Adrenal gland (tissue), 12 donors: ENCODE results near the gene DOK6. TPM values are rescaled to one million over a fixed set of nuclear protein-coding genes. Genes with fewer than 3 reads are reported as not detected.
"Not testable (repeated sequence)": the region's sequence is repeated elsewhere in the genome, so short reads cannot be mapped to it uniquely, and the experiment has no call there.

Source experiments
- DNase-seq, 7 donors: peaks; one replicate each; pipeline ENCODE4 v3.0.0-alpha.2; 2019 to 2020
- H3K27ac ChIP-seq, 5 donors: fragments of 200-600 bp; sonication (generic) in 4 of 5; 1 replicate in 3 of 5; 2 replicates in 2 of 5; pipeline versions ENCODE4 v1.5.1 to v1.8.0; 2016 to 2020; ENCODE audit warnings: mild to moderate bottlenecking in 1 of 5
- H3K27me3 ChIP-seq: fragments of 200-600 bp; 2 replicates; pipeline ENCODE4 v1.8.0; 2021
- H3K36me3 ChIP-seq, 2 donors: fragments of 200-600 bp; replicated peaks in 1 of 2; 1 replicate in 1 of 2; 2 replicates in 1 of 2; pipeline versions ENCODE4 v1.5.1 to v1.8.0; 2018 to 2022
- H3K4me1 ChIP-seq, 2 donors: fragments of 200-600 bp; replicated peaks in 1 of 2; 1 replicate in 1 of 2; 2 replicates in 1 of 2; pipeline versions ENCODE4 v1.5.1 to v1.8.0; 2018 to 2021
- H3K4me3 ChIP-seq, 4 donors: fragments of 200-600 bp; sonication (generic) in 3 of 4; one replicate each; pipeline ENCODE4 v1.5.1; 2016 to 2018
- H3K9me3 ChIP-seq, 3 donors: fragments of 200-600 bp; sonication (generic) in 1 of 3; replicated peaks in 1 of 3; 1 replicate in 2 of 3; 2 replicates in 1 of 3; pipeline versions ENCODE4 v1.5.1 to v1.8.0; 2016 to 2021
- POLR2A ChIP-seq, 2 donors: fragments of 450-650 bp; IDR thresholded peaks; one replicate each; pipeline ENCODE4 v1.6.1; 2017; ENCODE audit warnings: antibody characterized with exemption in 2 of 2, mild to moderate bottlenecking in 2 of 2, moderate library complexity in 1 of 2
- WGBS, 4 donors: extraction: QIAGEN DNeasy Blood & Tissue Kit in 2 of 4; methylation state at CpG; one replicate each; pipeline versions ENCODE4 v1.1.5 to v1.1.7; 2013 to 2017; 5-methylcytosine and 5-hydroxymethylcytosine counted together
- intact Hi-C, 2 donors: fragments of 100-400 bp; cut with DNase I; formaldehyde crosslinking; loops; one replicate each; pipeline versions ENCODE4 v1.14.1 to v1.15.0; 2022 to 2023
- polyA plus RNA-seq, 3 donors: library from polyadenylated mRNA; stranded (reverse); fragments of 200-250 nt in 2 of 3; fragments of 350-450 nt in 1 of 3; fragmentation: Illumina TruSeq in 1 of 3; extraction: RNeasy Lipid Tissue Mini Kit (QIAGEN cat#74804) in 1 of 3; gene quantifications; one replicate each; pipeline ENCODE4 v1.2.3, GENCODE V29; 2013 to 2014
- total RNA-seq, 9 donors: library from RNA; depleted of rRNA in 4 of 9; stranded (reverse); fragments of >200 nt in 4 of 9; fragments of 120-200 nt in 1 of 9; fragmentation: NEBNext Ultra II Directional in 1 of 9; extraction: Animal tissue kit (Norgen Biotek cat#: 25700) in 1 of 9; gene quantifications; one replicate each; pipeline versions ENCODE4 v1.1.0 to v1.2.4, GENCODE V29; 2013 to 2023
- TF ChIP-seq, protein P1 (sequence below), 6 experiments: fragments of 450-650 bp in 4 of 6; fragments of 200-600 bp in 2 of 6; sonication (generic) in 1 of 6; IDR thresholded peaks; 1 replicate in 5 of 6; 2 replicates in 1 of 6; pipeline versions ENCODE4 v1.5.1 to v1.8.0; 2016 to 2021; ENCODE audit warnings: antibody characterized with exemption in 6 of 6, mild to moderate bottlenecking in 2 of 6, moderate library complexity in 1 of 6
- donor health status: healthy with polysubstance abuse.
- donor health status: Bipolar disorder and iron deficiency.
- donor health status: DM: yes; HTN: yes; CAD: no.
- donor health status: DM: no; HTN: no; CAD: no.
- donor health status: DM: no; HTN: no; CAD: no.
- donor health status: DM: yes; HTN: yes; CAD: no.

DOK6 gene
- total and polyA plus RNA-seq, 12 donors = 0.24 to 4.5 (median 0.76) TPM

- H3K27me3 ChIP-seq = no peaks in the 10 kb centered on the region
- TF ChIP-seq POLR2A (IDR thresholded peaks at IDR 0.05) = no peak
- TF ChIP-seq, protein P1, sequence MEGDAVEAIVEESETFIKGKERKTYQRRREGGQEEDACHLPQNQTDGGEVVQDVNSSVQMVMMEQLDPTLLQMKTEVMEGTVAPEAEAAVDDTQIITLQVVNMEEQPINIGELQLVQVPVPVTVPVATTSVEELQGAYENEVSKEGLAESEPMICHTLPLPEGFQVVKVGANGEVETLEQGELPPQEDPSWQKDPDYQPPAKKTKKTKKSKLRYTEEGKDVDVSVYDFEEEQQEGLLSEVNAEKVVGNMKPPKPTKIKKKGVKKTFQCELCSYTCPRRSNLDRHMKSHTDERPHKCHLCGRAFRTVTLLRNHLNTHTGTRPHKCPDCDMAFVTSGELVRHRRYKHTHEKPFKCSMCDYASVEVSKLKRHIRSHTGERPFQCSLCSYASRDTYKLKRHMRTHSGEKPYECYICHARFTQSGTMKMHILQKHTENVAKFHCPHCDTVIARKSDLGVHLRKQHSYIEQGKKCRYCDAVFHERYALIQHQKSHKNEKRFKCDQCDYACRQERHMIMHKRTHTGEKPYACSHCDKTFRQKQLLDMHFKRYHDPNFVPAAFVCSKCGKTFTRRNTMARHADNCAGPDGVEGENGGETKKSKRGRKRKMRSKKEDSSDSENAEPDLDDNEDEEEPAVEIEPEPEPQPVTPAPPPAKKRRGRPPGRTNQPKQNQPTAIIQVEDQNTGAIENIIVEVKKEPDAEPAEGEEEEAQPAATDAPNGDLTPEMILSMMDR (IDR thresholded peaks at IDR 0.05) = no peak
- no peak for DNase-seq
- no peaks in the 10 kb centered on the region for H3K4me1 ChIP-seq
- intact Hi-C loops = no loop called here
- WGBS, 4 donors = 49 to 77% (median 66%) methylated on average over 2 of the region's 2 CpGs
- no peak overlapping the region for H3K4me3 ChIP-seq
- no peaks in the 10 kb centered on the region for H3K9me3 ChIP-seq
- H3K27ac ChIP-seq = no peak overlapping the region
- no peaks in the 10 kb centered on the region for H3K36me3 ChIP-seq
These were observed 258.0 kb downstream of the DOK6 start for GRCh38 chr18:69658685-69659084.

- intact Hi-C loops = no loop called here
- Histone ChIP-seq H3K4me3 (no peak overlapping the region), H3K27ac (no peak overlapping the region), H3K36me3 (no peaks in the 10 kb centered on the region), H3K27me3 (no peaks in the 10 kb centered on the region), H3K9me3 (no peaks in the 10 kb centered on the region), H3K4me1 (no peaks in the 10 kb centered on the region)
- 18 to 38% (median 36%) methylated on average over 6 of the region's 6 CpGs for WGBS, 4 donors
- TF ChIP-seq, protein P1 (IDR thresholded peaks at IDR 0.05) = no peak
- no peak for TF ChIP-seq POLR2A (IDR thresholded peaks at IDR 0.05)
- DNase-seq = no peak
These were observed 258.5 kb downstream of the DOK6 start for GRCh38 chr18:69659142-69659651.

- H3K27ac ChIP-seq, H3K36me3 ChIP-seq, H3K4me1 ChIP-seq, H3K4me3 ChIP-seq, H3K27me3 ChIP-seq, DNase-seq, H3K9me3 ChIP-seq: not testable (repeated sequence)
- WGBS, 4 donors = 75 to 87% (median 83%) methylated on average over 5 of the region's 5 CpGs
- intact Hi-C loops = loop anchor here in 1 of 2 donors (10.0 kb wide), 1 partner anchor 63 kb away; no protein-coding TSS in a partner anchor
These were observed 261.4 kb downstream of the DOK6 start for GRCh38 chr18:69662090-69662489.

- TF ChIP-seq, protein P1 (IDR thresholded peaks at IDR 0.05) = no peak
- H3K9me3 ChIP-seq = no peaks in the 10 kb centered on the region
- no peaks in the 10 kb centered on the region for H3K4me1 ChIP-seq
- H3K36me3 ChIP-seq = no peaks in the 10 kb centered on the region
- DNase-seq = no peak
- no peak overlapping the region for H3K4me3 ChIP-seq
- no peak overlapping the region for H3K27ac ChIP-seq
- H3K27me3 ChIP-seq = no peaks in the 10 kb centered on the region
- intact Hi-C loops = loop anchor here in 1 of 2 donors (10.0 kb wide), 1 partner anchor 60 kb away; no protein-coding TSS in a partner anchor
- WGBS, 4 donors = 43 to 52% (median 51%) methylated on average over 3 of the region's 3 CpGs
These were observed 263.7 kb downstream of the DOK6 start for GRCh38 chr18:69664399-69664798.

GRCh38 chr18:69674292-69674877, 273.7 kb downstream of the DOK6 start:
- DNase-seq = no peak
- Histone ChIP-seq H3K36me3 (no peaks in the 10 kb centered on the region), H3K27ac (no peak overlapping the region), H3K9me3 (no peaks in the 10 kb centered on the region), H3K4me3 (no peak overlapping the region), H3K4me1 (no peaks in the 10 kb centered on the region), H3K27me3 (no peaks in the 10 kb centered on the region)
- intact Hi-C loops = no loop called here
- WGBS, 4 donors = 72 to 89% (median 78%) methylated on average over 2 of the region's 2 CpGs
- TF ChIP-seq POLR2A (IDR thresholded peaks at IDR 0.05) = no peak
- TF ChIP-seq, protein P1 (IDR thresholded peaks at IDR 0.05) = no peak
